ENCODE data around the gene CDKN2C.
"Not testable (repeated sequence)": the region's sequence is repeated elsewhere in the genome, so short reads cannot be mapped to it uniquely, and the experiment has no call there.

The CDKN2C gene

GRCh38 chr1:50981741-50982140, 11.7 kb downstream of the CDKN2C start:
- no peak for DNase-seq

GRCh38 chr1:50982611-50983010, 12.6 kb downstream of the CDKN2C start:
- no peak for DNase-seq

DNA sequence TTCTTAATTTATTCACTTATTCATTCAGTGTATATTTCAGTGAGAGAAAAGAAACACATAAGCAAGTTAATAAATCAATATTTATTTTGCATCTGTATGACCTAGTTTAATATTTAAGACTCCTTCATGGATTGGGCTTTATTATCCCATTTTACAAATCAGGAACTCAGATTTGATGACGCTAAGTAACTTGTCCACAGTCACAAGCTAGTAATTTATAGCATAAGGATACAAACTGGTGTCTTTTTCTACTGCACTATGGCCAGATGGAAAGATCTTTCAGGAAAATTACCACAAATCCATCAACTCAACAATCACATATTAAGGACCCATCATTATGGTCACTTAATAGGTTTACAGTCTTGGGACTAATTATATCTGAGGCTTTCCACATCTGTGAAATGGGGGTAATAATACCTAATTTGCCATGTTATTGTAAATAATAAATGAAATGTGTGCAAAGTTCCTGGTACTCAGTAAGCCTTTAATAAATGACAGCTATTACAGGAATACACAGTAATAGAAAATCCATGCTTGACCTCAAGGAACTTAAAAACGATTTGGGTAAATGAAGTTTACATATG, 13.3 kb downstream of the CDKN2C start:
- no peak for DNase-seq

DNA sequence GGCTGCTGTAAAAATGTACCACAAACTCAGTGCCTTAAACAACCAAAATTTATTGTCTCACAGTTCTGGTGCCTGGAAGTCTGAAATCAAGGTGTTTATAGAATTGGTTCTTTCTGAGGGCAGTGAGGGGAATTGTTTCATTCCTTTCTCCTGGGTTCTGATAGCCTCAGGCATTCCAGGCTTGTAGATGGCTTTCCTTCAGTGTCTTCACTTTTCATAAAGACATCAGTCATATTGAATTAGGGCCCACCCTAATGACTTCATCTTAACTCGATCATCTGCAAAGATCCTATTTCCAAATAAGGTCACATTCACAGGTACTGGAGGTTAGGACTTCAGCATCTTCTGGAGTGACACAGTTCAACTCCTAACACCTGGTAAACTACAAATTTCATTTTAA, 15.0 kb downstream of the CDKN2C start:
- DNase-seq = no peak

DNA sequence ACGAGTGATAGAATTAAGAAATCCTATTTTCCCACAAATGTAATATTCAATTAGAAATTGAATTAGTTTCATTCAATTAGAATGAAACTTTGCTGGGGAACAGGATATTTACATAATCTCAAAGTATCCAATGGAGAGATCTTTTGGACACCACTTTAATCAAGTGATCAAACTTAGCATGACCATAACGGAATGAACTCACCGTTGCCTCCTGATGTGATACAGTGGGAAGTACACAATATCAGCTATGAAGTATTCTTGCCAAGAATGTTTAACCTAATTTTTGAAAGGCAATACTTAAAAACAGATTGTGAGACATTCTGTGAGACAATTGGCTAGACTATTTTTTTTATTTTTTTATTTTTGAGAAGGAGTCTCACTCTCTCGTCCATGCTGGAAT, 16.6 kb downstream of the CDKN2C start:
- no peak for DNase-seq

GRCh38 chr1:50989694-50990093, 19.6 kb downstream of the CDKN2C start:
- no peak for DNase-seq

DNA sequence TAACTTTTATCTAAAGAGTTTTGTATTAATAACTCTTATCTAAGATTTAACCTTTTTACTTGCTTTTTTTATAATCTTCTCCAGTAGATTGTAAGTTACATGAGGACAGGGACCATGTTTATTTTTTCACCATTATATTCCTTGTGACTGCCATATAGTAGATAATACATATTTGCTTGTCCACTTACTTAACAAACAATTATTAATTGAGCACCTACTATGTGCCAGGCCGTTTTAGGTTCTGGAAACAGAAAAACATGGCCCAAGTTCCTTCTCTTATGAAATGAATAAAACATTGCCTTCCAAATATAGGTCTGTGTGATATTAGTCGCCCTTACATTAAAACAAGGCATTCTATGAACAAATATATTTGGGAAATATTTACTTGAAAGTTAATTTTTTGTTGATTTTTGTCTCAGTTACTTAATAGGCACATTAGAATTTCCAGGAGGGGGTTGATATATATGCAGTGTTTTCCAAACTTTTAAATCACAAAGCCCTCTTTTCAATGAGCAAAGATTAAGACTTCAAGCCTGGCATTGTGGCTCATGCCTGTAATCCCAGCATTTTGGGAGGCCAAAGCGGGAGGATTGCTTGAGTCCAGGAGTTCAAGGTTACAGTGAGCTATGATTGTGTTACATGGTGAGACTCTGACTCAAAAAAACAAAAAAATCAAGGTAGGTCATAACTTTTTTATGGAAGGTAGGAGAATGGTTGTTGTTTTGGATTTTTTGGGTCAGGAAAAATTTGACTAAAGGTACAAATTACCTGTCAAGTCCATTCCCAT, 22.7 kb downstream of the CDKN2C start:
- no peak for DNase-seq

DNA sequence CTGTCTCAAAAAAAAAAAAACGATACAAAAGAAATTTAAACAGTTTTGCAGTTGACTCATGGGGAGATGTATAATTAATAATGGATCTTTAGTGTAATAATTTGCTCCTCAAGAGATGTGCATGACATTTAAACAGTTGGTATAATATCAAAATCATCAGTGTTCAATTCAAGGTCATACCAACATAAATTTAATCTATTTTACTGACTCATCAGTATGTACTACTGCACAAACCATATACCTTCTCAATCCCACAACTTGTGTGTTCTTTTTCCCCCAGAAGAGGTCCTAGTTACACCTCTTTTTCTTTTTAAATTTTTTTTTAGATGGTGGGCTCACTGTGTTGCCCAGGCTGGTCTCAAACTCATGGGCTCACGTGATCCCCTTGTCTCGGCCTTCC, 23.6 kb downstream of the CDKN2C start:
- DNase-seq = no peak

DNA sequence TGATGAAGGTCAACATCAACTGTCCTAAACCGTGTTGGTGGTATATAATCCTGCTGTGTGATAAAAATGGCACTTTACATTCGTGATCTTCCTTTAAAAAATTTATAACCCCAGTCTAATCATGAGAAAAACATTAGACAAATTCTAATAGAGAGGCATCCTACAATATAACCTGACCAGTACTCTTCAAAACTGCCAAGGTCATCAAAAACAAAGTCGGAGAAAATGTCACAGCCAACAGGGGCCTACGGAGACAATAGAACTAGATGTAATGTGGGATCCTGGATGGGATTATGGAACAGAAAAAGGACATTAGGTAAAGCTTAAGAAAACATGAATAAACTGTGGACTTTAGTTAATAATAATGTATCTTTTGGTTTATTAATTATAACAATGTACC, 25.0 kb downstream of the CDKN2C start:
- DNase-seq = no peak

GRCh38 chr1:50995651-50996050, 25.6 kb downstream of the CDKN2C start:
- DNase-seq = no peak

- DNase-seq = no peak
Measured at GRCh38 chr1:50996083-50996482, 26.0 kb downstream of the CDKN2C start.

GRCh38 chr1:50999375-50999774, 29.3 kb downstream of the CDKN2C start:
- DNase-seq = not testable (repeated sequence)

DNA sequence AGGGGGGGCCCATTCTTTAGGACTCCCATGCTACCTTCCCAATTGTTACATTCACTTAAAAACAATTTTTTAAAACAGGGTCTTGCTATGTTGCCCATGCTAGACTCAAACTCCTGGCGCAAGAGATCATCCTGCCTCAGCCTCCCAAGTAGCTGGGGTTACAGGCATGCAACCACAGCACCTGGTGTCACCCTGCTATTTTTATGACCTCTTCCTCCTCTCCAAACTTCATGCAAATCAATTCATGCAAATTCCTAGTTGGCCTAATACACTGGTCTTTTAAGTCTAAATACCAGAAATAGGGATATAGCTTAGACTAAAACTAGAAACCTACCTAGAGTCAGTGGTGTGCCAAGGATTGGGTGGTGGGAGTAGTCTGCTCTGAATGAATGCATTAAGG, 30.1 kb downstream of the CDKN2C start:
- DNase-seq = no peak

DNA sequence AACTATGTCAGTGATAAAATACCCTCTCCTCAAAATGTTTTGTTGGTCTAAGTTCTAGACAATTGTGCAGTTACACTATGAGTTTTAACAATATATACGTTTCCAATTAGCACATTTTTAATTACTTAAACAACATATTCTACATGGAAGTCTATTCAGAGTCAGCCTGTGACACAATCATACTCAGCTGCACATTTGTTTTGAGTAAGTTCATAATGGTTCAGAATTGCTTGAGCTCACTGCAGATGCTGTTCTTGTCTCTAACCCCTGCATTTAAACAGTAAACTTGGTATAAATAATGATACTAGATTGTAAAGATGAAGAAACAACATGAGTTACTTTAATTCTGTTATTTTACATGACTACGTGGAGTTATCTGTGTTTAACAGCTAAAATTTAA, 30.6 kb downstream of the CDKN2C start:
- DNase-seq = no peak

GRCh38 chr1:51002516-51002915, 32.5 kb downstream of the CDKN2C start:
- DNase-seq = no peak

DNA sequence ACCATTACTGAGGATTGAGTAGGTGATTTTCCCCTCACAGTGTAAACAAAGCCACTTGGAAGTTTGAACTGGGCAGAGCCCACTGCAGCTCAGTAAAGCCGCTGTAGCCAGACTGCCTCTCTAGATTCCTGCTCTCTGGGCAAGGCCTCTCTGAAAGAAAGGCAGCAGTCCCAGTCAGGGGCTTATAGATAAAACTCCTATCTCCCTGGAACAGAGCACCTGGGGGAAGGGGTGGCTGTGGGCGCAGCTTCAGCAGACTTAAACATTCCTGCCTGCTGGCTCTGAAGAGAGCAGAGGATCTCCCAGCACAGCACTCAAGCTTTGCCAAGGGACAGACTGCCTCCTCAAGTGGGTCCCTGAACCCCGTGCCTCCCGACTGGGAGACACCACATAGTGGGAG, 35.5 kb downstream of the CDKN2C start:
- not testable (repeated sequence) for DNase-seq

GRCh38 chr1:51009381-51009780, 39.3 kb downstream of the CDKN2C start:
- no peak for DNase-seq

GRCh38 chr1:51014878-51015277, 44.8 kb downstream of the CDKN2C start:
- no peak for DNase-seq

- no peak for DNase-seq
Measured at GRCh38 chr1:51019811-51020210, 49.8 kb downstream of the CDKN2C start.
